Endometrial microvascular endothelial cells (primary cell): ENCODE results near the gene MYBPH. TPM values are rescaled to one million over a fixed set of nuclear protein-coding genes. Genes with fewer than 3 reads are reported as not detected.

ENCODE experiments used
- in situ Hi-C: cut with HindIII; loops from 2 replicates; pipeline ENCODE4 v1.10.0; 2017; ENCODE audit warnings: low sequenced_read_pairs, low pct_unique_long_range_greater_than_20kb; ENCODE audit errors: inconsistent ontology term
- total RNA-seq: library from RNA; depleted of rRNA; stranded (reverse); fragments of >200 nt; gene quantifications from one replicate; pipeline ENCODE4 v1.2.3, GENCODE V29; 2015; ENCODE audit errors: inconsistent ontology term

MYBPH gene
- total RNA-seq, 1 donor from 2014 or later, result not detected

GRCh38 chr1:203153989-203154821, 21.4 kb downstream of the MYBPH start:
- in situ Hi-C loops, result no loop called here

- in situ Hi-C loops, result no loop called here
These were observed 22.3 kb downstream of the MYBPH start for GRCh38 chr1:203153051-203153988.

GRCh38 chr1:203152158-203153034, 23.2 kb downstream of the MYBPH start:
- in situ Hi-C loops, result no loop called here

- in situ Hi-C loops, result no loop called here
These were observed 24.1 kb downstream of the MYBPH start for GRCh38 chr1:203151362-203152157.

- in situ Hi-C loops, result no loop called here
These were observed 24.9 kb downstream of the MYBPH start for GRCh38 chr1:203150511-203151297.

DNA sequence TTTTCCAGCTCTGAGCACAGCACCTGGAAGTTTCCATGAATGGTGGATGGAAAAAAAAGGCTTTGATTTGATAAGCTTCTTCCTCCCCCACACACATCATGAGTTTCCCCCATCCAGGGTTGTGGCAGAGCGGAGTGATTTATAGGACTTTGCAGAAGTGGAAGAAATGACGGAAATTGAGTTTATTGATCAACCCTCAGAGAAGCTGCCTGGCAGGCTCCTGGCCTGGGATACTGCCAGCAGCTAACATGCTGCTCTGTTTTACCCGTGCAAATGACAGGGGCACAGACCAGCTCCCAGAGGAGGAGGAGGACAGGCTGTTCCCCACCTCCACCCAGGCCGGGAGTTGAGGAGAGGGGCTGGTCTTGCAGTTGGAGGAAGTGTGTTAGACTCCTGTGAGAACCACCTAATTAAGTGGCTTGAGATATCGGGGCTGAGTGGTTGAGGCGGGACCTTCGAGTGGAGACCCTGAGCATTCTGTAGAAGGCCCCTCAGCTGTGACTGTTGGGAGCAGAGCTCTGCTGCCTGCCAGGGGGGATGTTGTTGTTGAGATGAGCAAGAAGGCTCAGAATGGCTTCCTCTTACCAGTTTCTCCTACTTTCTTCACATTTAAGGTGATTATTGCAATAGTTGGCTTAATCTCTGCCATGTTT, 26.3 kb downstream of the MYBPH start:
- in situ Hi-C loops, result loop anchor here (25.0 kb wide), 1 partner anchor 112 kb away; the partner anchor contains the start of gene PPFIA4

DNA sequence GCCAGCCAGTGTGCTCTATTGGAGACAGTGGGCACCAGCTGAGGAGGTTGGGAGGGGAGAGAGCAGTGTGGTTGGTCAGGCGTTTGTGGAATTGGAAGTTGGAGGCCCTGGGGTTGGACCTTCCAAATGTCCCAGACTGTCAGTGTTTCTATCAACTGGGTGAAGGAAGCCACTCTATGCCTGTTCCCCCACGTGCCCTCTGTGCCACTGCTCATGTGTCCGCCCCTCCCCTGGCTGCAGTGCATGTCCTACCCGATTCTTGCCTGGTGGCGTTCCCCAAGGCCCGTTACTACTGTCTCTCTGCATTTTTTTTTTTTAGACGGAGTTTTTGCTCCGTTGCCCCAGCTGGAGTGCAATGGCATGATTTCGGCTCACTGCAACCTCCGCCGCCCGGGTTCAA, 27.0 kb downstream of the MYBPH start:
- in situ Hi-C loops, result loop anchor here (25.0 kb wide), 1 partner anchor 111 kb away; the partner anchor contains the start of gene PPFIA4

DNA sequence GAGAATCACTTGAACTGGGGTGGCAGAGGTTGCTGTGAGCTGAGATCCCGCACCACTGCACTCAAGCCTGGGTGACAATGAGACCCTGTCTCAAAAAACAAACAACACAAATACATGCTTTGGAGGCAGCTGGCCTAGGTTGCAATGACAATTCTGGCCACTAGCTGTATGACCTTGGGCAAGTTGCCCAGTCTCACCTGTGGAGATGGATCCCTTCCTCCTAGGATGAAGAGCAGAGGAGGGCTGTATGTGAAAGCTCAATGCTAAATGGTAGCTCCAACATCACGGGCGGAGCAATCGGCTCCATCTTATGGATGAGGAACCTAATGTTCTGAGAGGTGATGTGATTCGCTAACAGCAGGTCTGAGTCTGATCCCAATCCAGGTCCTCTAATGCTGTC, 27.5 kb downstream of the MYBPH start:
- in situ Hi-C loops, result loop anchor here (25.0 kb wide), 1 partner anchor 111 kb away; the partner anchor contains the start of gene PPFIA4

GRCh38 chr1:203147376-203147775, 28.2 kb downstream of the MYBPH start:
- in situ Hi-C loops, result loop anchor here (25.0 kb wide), 1 partner anchor 110 kb away; the partner anchor contains the start of gene PPFIA4

- in situ Hi-C loops, result loop anchor here (25.0 kb wide), 1 partner anchor 109 kb away; the partner anchor contains the start of gene PPFIA4
These were observed 29.1 kb downstream of the MYBPH start for GRCh38 chr1:203146537-203146936.

DNA sequence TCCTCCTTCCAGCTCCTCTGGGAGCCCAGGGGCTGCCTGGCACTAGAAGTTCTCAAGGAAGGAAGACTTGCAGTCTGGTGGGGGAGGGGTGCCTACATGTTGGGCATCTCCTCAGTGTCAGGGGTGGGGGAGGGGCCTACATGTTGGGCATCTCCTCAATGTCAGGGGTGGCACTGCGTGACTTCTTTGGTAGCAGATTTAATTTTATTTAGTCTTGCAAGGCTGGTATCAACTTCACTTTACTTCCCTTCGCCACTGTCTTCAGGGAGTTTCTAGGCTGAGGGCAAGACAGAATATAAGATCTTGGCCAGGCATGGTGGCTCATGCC, 29.6 kb downstream of the MYBPH start:
- in situ Hi-C loops, result loop anchor here (25.0 kb wide), 1 partner anchor 109 kb away; the partner anchor contains the start of gene PPFIA4

GRCh38 chr1:203145321-203146041, 30.1 kb downstream of the MYBPH start:
- in situ Hi-C loops, result loop anchor here (25.0 kb wide), 1 partner anchor 108 kb away; the partner anchor contains the start of gene PPFIA4

GRCh38 chr1:203144661-203145060, 31.0 kb downstream of the MYBPH start:
- in situ Hi-C loops, result loop anchor here (25.0 kb wide), 1 partner anchor 107 kb away; the partner anchor contains the start of gene PPFIA4

GRCh38 chr1:203143641-203144040, 32.0 kb downstream of the MYBPH start:
- in situ Hi-C loops, result loop anchor here (25.0 kb wide), 1 partner anchor 106 kb away; the partner anchor contains the start of gene PPFIA4

DNA sequence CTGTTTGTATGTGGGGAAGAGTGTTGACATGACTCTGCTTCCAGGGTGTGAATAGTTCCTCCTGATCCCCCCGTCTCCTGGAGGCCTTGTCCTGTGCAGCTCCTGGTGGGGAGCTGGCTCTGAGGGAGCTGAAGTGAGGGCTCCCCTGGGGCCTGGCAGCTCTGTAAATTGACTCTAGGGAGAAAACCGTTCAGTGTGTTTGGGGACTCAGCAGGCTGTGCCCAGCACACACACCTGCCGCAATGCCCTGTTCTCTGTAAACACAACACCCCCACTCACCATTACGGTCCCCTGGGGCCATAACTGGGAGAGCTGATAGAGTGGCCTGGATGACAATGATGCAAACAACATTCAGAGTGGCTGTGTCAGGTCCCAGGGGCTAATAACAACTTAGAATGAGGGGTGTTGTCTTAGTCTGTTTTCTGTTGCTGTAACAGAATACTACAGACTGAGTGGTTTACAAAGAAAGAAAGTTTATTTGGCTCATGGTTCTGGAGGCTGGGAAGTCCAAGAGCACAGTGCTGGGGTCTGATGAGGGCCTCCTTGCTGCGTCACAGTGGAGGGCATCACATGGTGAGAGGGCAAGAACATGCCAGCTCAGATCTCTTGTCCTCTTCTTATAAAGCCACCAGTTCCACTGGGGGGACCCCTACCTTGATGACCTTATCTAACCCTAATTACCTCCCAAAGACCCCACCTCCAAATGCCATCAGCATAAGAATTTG, 32.8 kb downstream of the MYBPH start:
- in situ Hi-C loops, result loop anchor here (25.0 kb wide), 1 partner anchor 106 kb away; the partner anchor contains the start of gene PPFIA4
